H1 (cell line): ENCODE results near the gene KRTAP10-2. TPM values are rescaled to one million over a fixed set of nuclear protein-coding genes. Genes with fewer than 3 reads are reported as not detected.

Source experiments
- CTCF ChIA-PET: fragments of 300-600 bp; sonication (Branson Sonifier 250); formaldehyde crosslinking; loops from one replicate; lab custom pipeline; 2021; ENCODE audit not compliant: partially characterized antibody; lab: Charles Lee
- POLR2A ChIA-PET: fragments of 300-600 bp; sonication (Branson Sonifier 250); formaldehyde crosslinking; loops from one replicate; lab custom pipeline; 2021; ENCODE audit warnings: inconsistent platforms; ENCODE audit not compliant: partially characterized antibody; lab: Charles Lee
- DNase-seq, 2 experiments: peaks; one replicate each; pipeline versions ENCODE4 v3.0.0 to v3.0.0-alpha.2; 2010 to 2022; ENCODE audit warnings: low spot score in 2 of 2, low read depth in 1 of 2, mixed read lengths in 1 of 2
- FAIRE-seq: peaks from 2 replicates; lab custom pipeline; 2011; peaks lifted over from hg19 to GRCh38; lab: Jason Lieb, UNC
- H2AFZ ChIP-seq: 2 replicates; pipeline ENCODE4 v1.8.1; 2012; ENCODE audit warnings: low read length, inconsistent platforms
- H2AK5ac ChIP-seq: 2 replicates; pipeline ENCODE4 v1.6.1; 2013; ENCODE audit warnings: low read depth, low read length
- H2BK120ac ChIP-seq: replicated peaks from 2 replicates; pipeline ENCODE3; 2013; ENCODE audit warnings: low read depth, low read length, inconsistent platforms
- H2BK12ac ChIP-seq: 2 replicates; pipeline ENCODE4 v1.6.1; 2013; ENCODE audit warnings: low read depth, low read length
- H2BK15ac ChIP-seq: 2 replicates; pipeline ENCODE4 v1.6.1; 2013; ENCODE audit warnings: low read length
- H2BK20ac ChIP-seq: 2 replicates; pipeline ENCODE4 v1.6.1; 2013; ENCODE audit warnings: low read length
- H2BK5ac ChIP-seq: 2 replicates; pipeline ENCODE4 v1.6.1; 2013; ENCODE audit warnings: low read depth, low read length
- H3K14ac ChIP-seq: 2 replicates; pipeline ENCODE4 v1.6.1; 2013; ENCODE audit warnings: inconsistent platforms; ENCODE audit not compliant: insufficient read length
- H3K18ac ChIP-seq: 2 replicates; pipeline ENCODE4 v1.6.1; 2013; ENCODE audit warnings: low read length; ENCODE audit errors: extremely low read depth
- H3K23ac ChIP-seq: 2 replicates; pipeline ENCODE4 v1.6.1; 2013; ENCODE audit warnings: inconsistent platforms; ENCODE audit not compliant: insufficient read length
- H3K23me2 ChIP-seq: 2 replicates; pipeline ENCODE4 v1.6.1; 2013; ENCODE audit warnings: low read depth, low read length
- H3K27ac ChIP-seq: 2 replicates; pipeline ENCODE4 v1.6.1; 2011; ENCODE audit warnings: low read depth, low read length, inconsistent platforms
- H3K27me3 ChIP-seq, 4 experiments: replicated peaks in 1 of 4; 1 replicate in 1 of 4; 2 replicates in 3 of 4; pipeline versions ENCODE4 v1.6.1 to v1.8.1; 2011 to 2013; ENCODE audit warnings: low read length in 3 of 4, mild to moderate bottlenecking in 3 of 4, inconsistent platforms in 2 of 4, mixed read lengths in 2 of 4, moderate library complexity in 1 of 4; ENCODE audit not compliant: control insufficient read depth in 3 of 4, insufficient read depth in 3 of 4; ENCODE audit errors: extremely low read depth in 1 of 4
- H3K36me3 ChIP-seq, 4 experiments: 2 replicates each; pipeline versions ENCODE4 v1.6.1 to v1.8.1; 2011 to 2013; ENCODE audit warnings: mild to moderate bottlenecking in 4 of 4, low read length in 3 of 4, moderate library complexity in 2 of 4, control low read depth in 1 of 4, inconsistent platforms in 1 of 4; ENCODE audit not compliant: insufficient read depth in 4 of 4, control insufficient read depth in 2 of 4
- H3K4ac ChIP-seq: replicated peaks from 2 replicates; pipeline ENCODE3; 2013; ENCODE audit warnings: low read length, low read depth, mixed read lengths, inconsistent platforms; ENCODE audit not compliant: insufficient read length
- H3K4me1 ChIP-seq, 4 experiments: replicated peaks in 1 of 4; 1 replicate in 1 of 4; 2 replicates in 3 of 4; pipeline versions ENCODE4 v1.6.1 to v1.8.1; 2011 to 2013; ENCODE audit warnings: low read length in 3 of 4, inconsistent platforms in 2 of 4, mixed read lengths in 1 of 4; ENCODE audit not compliant: insufficient read depth in 4 of 4, control insufficient read depth in 3 of 4
- H3K4me2 ChIP-seq, 2 experiments: 2 replicates each; pipeline versions ENCODE4 v1.6.1 to v1.8.1; 2011 to 2013; ENCODE audit warnings: low read depth in 2 of 2, low read length in 2 of 2, control low read depth in 1 of 2, inconsistent platforms in 1 of 2, mild to moderate bottlenecking in 1 of 2; ENCODE audit not compliant: insufficient read depth in 1 of 2
- H3K4me3 ChIP-seq, 4 experiments: fragments of 200-600, 300-600 bp in 1 of 4; sonication (generic), shearing (Covaris generic), sonication (Bioruptor Twin) in 1 of 4; 2 replicates each; pipeline versions ENCODE4 v1.5.1 to v1.8.1; 2011 to 2016; ENCODE audit warnings: low read length in 4 of 4, low read depth in 3 of 4, control low read depth in 2 of 4, inconsistent platforms in 2 of 4, mild to moderate bottlenecking in 2 of 4, mixed read lengths in 1 of 4, moderate library complexity in 1 of 4; ENCODE audit not compliant: insufficient read depth in 2 of 4; ENCODE audit errors: extremely low read depth in 1 of 4
- H3K56ac ChIP-seq: replicated peaks from 2 replicates; pipeline ENCODE3; 2013; ENCODE audit warnings: low read depth, mild to moderate bottlenecking, mixed read lengths, low read length, inconsistent platforms; ENCODE audit not compliant: insufficient read length
- H3K79me1 ChIP-seq: 2 replicates; pipeline ENCODE4 v1.6.1; 2013; ENCODE audit warnings: low read depth, low read length, control low read depth
- H3K79me2 ChIP-seq, 2 experiments: 2 replicates each; pipeline versions ENCODE4 v1.6.1 to v1.8.1; 2012 to 2013; ENCODE audit warnings: low read length in 2 of 2, mild to moderate bottlenecking in 2 of 2, inconsistent platforms in 1 of 2; ENCODE audit not compliant: insufficient read depth in 2 of 2, control insufficient read depth in 1 of 2
- H3K9ac ChIP-seq, 4 experiments: replicated peaks in 1 of 4; 1 replicate in 1 of 4; 2 replicates in 3 of 4; pipeline versions ENCODE4 v1.6.1 to v1.8.1; 2011 to 2013; ENCODE audit warnings: low read depth in 3 of 4, low read length in 3 of 4, control low read depth in 2 of 4, mild to moderate bottlenecking in 2 of 4, moderate library complexity in 2 of 4, inconsistent platforms in 1 of 4; ENCODE audit errors: extremely low read depth in 1 of 4
- H3K9me3 ChIP-seq, 2 experiments: 2 replicates each; pipeline versions ENCODE4 v1.6.1 to v1.8.1; 2012 to 2013; ENCODE audit warnings: mild to moderate bottlenecking in 2 of 2, moderate library complexity in 2 of 2, control low read depth in 1 of 2, inconsistent platforms in 1 of 2, low read depth in 1 of 2, low read length in 1 of 2, mixed read lengths in 1 of 2; ENCODE audit not compliant: insufficient read depth in 2 of 2
- H4K20me1 ChIP-seq, 2 experiments: replicated peaks in 1 of 2; 2 replicates each; pipeline versions ENCODE3 to v1.8.1; 2011 to 2013; ENCODE audit warnings: inconsistent platforms in 2 of 2, low read length in 2 of 2, mild to moderate bottlenecking in 1 of 2; ENCODE audit not compliant: insufficient read depth in 2 of 2, control insufficient read depth in 1 of 2
- H4K5ac ChIP-seq: 2 replicates; pipeline ENCODE4 v1.6.1; 2013; ENCODE audit warnings: low read length, low read depth, mixed read lengths, inconsistent platforms; ENCODE audit not compliant: insufficient read length
- H4K8ac ChIP-seq: 2 replicates; pipeline ENCODE4 v1.8.0; 2013; ENCODE audit warnings: mild to moderate bottlenecking, moderate library complexity, low read length, inconsistent platforms; ENCODE audit not compliant: insufficient read depth; ENCODE audit errors: extremely low read depth
- H4K91ac ChIP-seq: replicated peaks from 2 replicates; pipeline ENCODE3; 2013; ENCODE audit warnings: low read length, mixed read lengths, inconsistent platforms; ENCODE audit not compliant: insufficient read length
- EP300 ChIP-seq, 2 experiments: IDR thresholded peaks; 1 replicate in 1 of 2; 2 replicates in 1 of 2; pipeline ENCODE4 v1.6.1; 2011 to 2012; ENCODE audit warnings: low read depth in 2 of 2, low read length in 2 of 2, mild to moderate bottlenecking in 2 of 2, borderline replicate concordance in 1 of 2, inconsistent platforms in 1 of 2, moderate library complexity in 1 of 2
- HDAC6 ChIP-seq: IDR thresholded peaks from one replicate; pipeline ENCODE4 v1.7.1; 2012; ENCODE audit warnings: low read depth, mild to moderate bottlenecking, inconsistent platforms, low read length, moderate library complexity
- JUN ChIP-seq: IDR thresholded peaks from 2 replicates; pipeline ENCODE4 v1.6.1; 2011; ENCODE audit warnings: low read depth, mild to moderate bottlenecking, improper control_type of control experiment, low read length
- KDM4A ChIP-seq: IDR thresholded peaks from one replicate; pipeline ENCODE4 v1.7.1; 2012; ENCODE audit warnings: low read depth, mild to moderate bottlenecking, moderate library complexity, low read length, inconsistent platforms; ENCODE audit not compliant: severe bottlenecking
- KDM5A ChIP-seq: fragments of 200-600 bp; IDR thresholded peaks from 2 replicates; pipeline ENCODE4 v1.7.1; 2012; ENCODE audit warnings: mild to moderate bottlenecking, low read length, inconsistent platforms, mixed read lengths
- MAX ChIP-seq: IDR thresholded peaks from 2 replicates; pipeline ENCODE4 v1.6.1; 2012; ENCODE audit warnings: inconsistent platforms
- POLR2A ChIP-seq, 2 experiments: IDR thresholded peaks; 1 replicate in 1 of 2; 2 replicates in 1 of 2; pipeline ENCODE4 v1.6.1; 2011; ENCODE audit warnings: low read depth in 2 of 2, low read length in 2 of 2, mild to moderate bottlenecking in 2 of 2; ENCODE audit errors: control extremely low read depth in 1 of 2
- RNF2 ChIP-seq: fragments of 200-900, 300-1000 bp; sonication (generic); IDR thresholded peaks from 2 replicates; pipeline ENCODE4 v1.7.1; 2016; ENCODE audit warnings: borderline replicate concordance, low read depth, mild to moderate bottlenecking, antibody characterized with exemption, low read length; ENCODE audit not compliant: poor library complexity, severe bottlenecking; ENCODE audit errors: missing control alignments
- SAP30 ChIP-seq: fragments of 300-600 bp; sonication (generic); IDR thresholded peaks from 2 replicates; pipeline ENCODE4 v1.7.1; 2012; ENCODE audit warnings: low read length, moderate library complexity, mild to moderate bottlenecking, inconsistent platforms; ENCODE audit not compliant: insufficient read depth, insufficient replicate concordance
- SIN3A ChIP-seq, 2 experiments: IDR thresholded peaks in 1 of 2; conservative IDR thresholded peaks in 1 of 2; 2 replicates each; pipeline ENCODE4 v1.6.1; 2011 to 2012; ENCODE audit warnings: low read length in 2 of 2, improper control_type of control experiment in 1 of 2, low read depth in 1 of 2, mild to moderate bottlenecking in 1 of 2
- SP1 ChIP-seq: IDR thresholded peaks from 2 replicates; pipeline ENCODE4 v1.6.1; 2011; ENCODE audit warnings: low read depth, low read length
- SP4 ChIP-seq: IDR thresholded peaks from 2 replicates; pipeline ENCODE4 v1.6.1; 2012; ENCODE audit warnings: low read length, inconsistent platforms
- SRF ChIP-seq: IDR thresholded peaks from 2 replicates; pipeline ENCODE4 v1.6.1; 2011; ENCODE audit warnings: mild to moderate bottlenecking, low read depth, low read length, moderate library complexity
- TEAD4 ChIP-seq: IDR thresholded peaks from 2 replicates; pipeline ENCODE4 v1.6.1; 2012; ENCODE audit warnings: low read depth, low read length, inconsistent platforms, mixed read lengths
- ZNF274 ChIP-seq: IDR thresholded peaks from 2 replicates; pipeline ENCODE4 v1.7.0; 2012; ENCODE audit warnings: low read length, borderline replicate concordance; ENCODE audit errors: extremely low read depth
- WGBS, 2 experiments: shearing (Covaris generic) in 1 of 2; methylation state at CpG; one replicate each; pipeline versions ENCODE4 v1.1.6 to v1.1.7; 2013 to 2015; ENCODE audit warnings: low lambda C conversion rate in 2 of 2, mixed read lengths in 2 of 2, inconsistent platforms in 1 of 2, low coverage in 1 of 2, missing lambda C conversion rate in 1 of 2; ENCODE audit not compliant: insufficient replicate concordance in 2 of 2, insufficient coverage in 1 of 2, insufficient read length in 1 of 2; ENCODE audit errors: extremely low coverage in 1 of 2, missing lambda C conversion rate in 1 of 2; 5-methylcytosine and 5-hydroxymethylcytosine counted together
- polyA plus RNA-seq, 7 experiments: library from polyadenylated mRNA; depleted of rRNA in 3 of 7; stranded (reverse) in 5 of 7; unstranded in 2 of 7; fragments of >200 nt in 5 of 7; fragments of 200-250 nt in 2 of 7; gene quantifications; 1 replicate in 5 of 7; 2 replicates in 1 of 7; 4 replicates in 1 of 7; pipeline versions ENCODE4 v1.2.1 to v1.2.3, GENCODE V29; 2011 to 2013; ENCODE audit warnings: missing spikeins in 2 of 7, mixed read lengths in 2 of 7
- total RNA-seq: library from RNA; stranded (reverse); fragmentation: NEBNext Ultra II Directional; extraction: Animal tissue kit (Norgen Biotek cat#: 25700); gene quantifications from 2 replicates; pipeline ENCODE4 v1.2.1, GENCODE V29; 2021

Gene KRTAP10-2
- total and polyA plus RNA-seq, 2 of the 8 experiments (the other 6 are each of a cell fraction or from before 2014, with no cell fraction given) = 0.11 TPM; not detected in 1

GRCh38 chr21:44564099-44564498, 12.8 kb upstream of the KRTAP10-2 start:
- Histone ChIP-seq H3K18ac (no peak overlapping the region), H4K20me1 (no peaks in the 10 kb centered on the region), H4K5ac (no peak overlapping the region), H3K79me1 (no peaks in the 10 kb centered on the region), H2BK20ac (no peak overlapping the region), H3K4ac (no peak overlapping the region), H2BK12ac (no peak overlapping the region), H3K4me3 (no peak overlapping the region), H3K36me3 (no peaks in the 10 kb centered on the region), H3K14ac (no peak overlapping the region), H3K23me2 (no peaks in the 10 kb centered on the region), H3K56ac (no peak overlapping the region), H3K27me3 (no peaks in the 10 kb centered on the region), H3K23ac (no peak overlapping the region), H4K91ac (no peak overlapping the region), H2AFZ (no peak overlapping the region), H4K8ac (no peak overlapping the region), H2AK5ac (no peak overlapping the region), H2BK5ac (no peak overlapping the region), H2BK120ac (no peak overlapping the region), H2BK15ac (no peak overlapping the region), H3K4me1 (peaks cover 0 to 3% (median 0%) of the 10 kb centered on the region in 4 experiments; a peak in 1 of 7 replicates), H3K9ac (no peak overlapping the region), H3K79me2 (no peaks in the 10 kb centered on the region), H3K9me3 (no peaks in the 10 kb centered on the region), H3K27ac (no peak overlapping the region), H3K4me2 (no peak overlapping the region)
- POLR2A ChIA-PET = no interaction called here
- no peak for DNase-seq
- CTCF ChIA-PET = no interaction called here
- 91% methylated on average over 1 of the region's 1 CpG; no CpG with 5 or more reads in 1 of the 2 experiments for WGBS, 2 experiments
- no peak for FAIRE-seq
- TF ChIP-seq EP300 (IDR thresholded peaks at IDR 0.05; ENCODE audit: borderline replicate concordance in 1 of 2, low read depth in 2 of 2, low read length in 2 of 2) (no peak), KDM4A (no peak), HDAC6 (no peak), MAX (no peak), TEAD4 (no peak), SP4 (no peak), JUN (no peak), SRF (no peak), SP1 (no peak), ZNF274 (no peak), SAP30 (no peak), SIN3A (conservative IDR thresholded peaks at IDR 0.05 in 1 of 2, IDR thresholded peaks at IDR 0.05 in 1 of 2; ENCODE audit: low read depth in 1 of 2, low read length in 2 of 2) (no peak), POLR2A (IDR thresholded peaks at IDR 0.05; ENCODE audit: control extremely low read depth in 1 of 2, low read depth in 2 of 2, low read length in 2 of 2) (no peak), RNF2 (no peak), KDM5A (no peak)
